ENCODE results near the gene TREH.

TREH gene

DNA sequence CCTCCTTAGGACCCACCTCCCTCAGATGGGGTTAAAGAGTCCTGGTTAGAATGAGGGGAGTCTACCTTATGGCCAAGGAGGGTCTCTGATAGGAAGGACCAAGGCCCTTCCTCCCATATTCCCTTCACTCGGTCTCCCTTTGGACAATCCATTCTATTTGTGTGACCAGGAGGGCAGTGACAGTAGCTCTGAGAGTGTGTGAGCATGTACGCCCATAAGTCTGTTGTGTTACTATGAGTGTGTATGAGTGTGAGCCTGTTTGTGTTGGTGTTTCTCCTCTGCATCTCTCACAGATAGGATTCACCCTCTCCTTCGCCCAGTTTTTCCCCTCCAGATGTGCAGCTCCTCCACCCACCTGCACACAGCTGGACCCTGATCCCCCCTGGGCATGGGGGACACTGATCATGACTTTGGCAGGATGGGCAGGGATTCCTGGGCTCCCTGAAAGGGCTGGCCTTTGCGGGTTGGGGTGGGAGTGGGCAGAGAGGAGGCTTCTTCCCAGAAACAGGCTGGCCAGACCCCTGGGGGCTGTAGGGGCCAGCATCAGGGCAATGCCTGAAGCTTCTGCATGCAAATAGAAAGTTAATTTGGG lies 57.6 kb downstream of the TREH start:
- peak overlapping the region; percentile 81 for H3K4me3 ChIP-seq (ENCODE audit: low read length)
- H3K27me3 ChIP-seq (ENCODE audit: insufficient read depth, low read length), result no peaks in the 10 kb centered on the region
- H3K36me3 ChIP-seq (ENCODE audit: insufficient read depth, low read depth, low read length), result peaks cover 18% of the 10 kb centered on the region
- peaks cover 20% of the 10 kb centered on the region for H3K4me1 ChIP-seq (ENCODE audit: insufficient read depth, low read length)
- H3K27ac ChIP-seq (ENCODE audit: low read length), result peak overlapping the region; percentile 52
- H3K9me3 ChIP-seq (ENCODE audit: insufficient read depth, low read depth, low read length), result no peaks in the 10 kb centered on the region
- peak overlapping the region; percentile 78; the same call in 1 of the 2 replicates for H3K9ac ChIP-seq (ENCODE audit: low read depth, low read length)

DNA sequence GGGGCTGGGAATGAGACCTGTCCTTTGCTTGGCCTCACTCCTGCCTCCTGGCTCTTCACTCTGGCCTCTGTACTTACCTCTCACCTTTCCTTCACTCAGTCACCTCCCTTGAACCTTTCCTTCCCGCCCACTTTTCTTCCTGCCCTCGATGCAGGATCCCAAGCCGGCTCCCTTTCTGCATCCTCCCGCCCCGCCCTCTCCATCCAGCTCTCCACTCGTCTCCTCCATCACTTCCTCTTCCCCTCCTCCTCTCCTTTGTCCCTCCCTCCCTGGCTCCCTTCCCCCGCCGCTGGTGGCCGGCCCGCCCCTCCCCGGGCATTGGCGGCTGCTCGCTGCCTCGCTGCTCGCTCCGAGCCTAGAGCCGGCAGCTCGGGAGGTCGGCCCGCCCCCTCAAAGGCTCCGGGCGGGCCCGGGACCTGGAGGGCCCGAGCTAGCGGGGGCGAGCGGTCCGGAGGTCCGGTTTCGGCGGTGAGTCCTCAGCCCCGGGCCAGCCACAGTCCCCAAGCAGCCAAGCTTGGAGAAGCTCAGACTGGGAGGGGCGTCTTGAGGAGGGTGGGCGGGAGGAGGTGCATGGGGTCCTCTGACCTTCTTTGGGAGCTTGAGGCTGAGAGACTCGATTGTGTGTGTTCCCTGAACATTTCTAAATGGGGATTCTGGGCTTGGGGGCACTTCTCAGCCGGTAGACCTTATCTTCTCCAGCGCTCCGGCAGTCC lies 58.2 kb downstream of the TREH start:
- Histone ChIP-seq H3K4me1 (ENCODE audit: insufficient read depth, low read length) (peaks cover 24% of the 10 kb centered on the region), H3K36me3 (ENCODE audit: insufficient read depth, low read depth, low read length) (peaks cover 15% of the 10 kb centered on the region), H3K9ac (ENCODE audit: low read depth, low read length) (peak overlapping the region; percentile 78; the same call in 1 of the 2 replicates), H3K9me3 (ENCODE audit: insufficient read depth, low read depth, low read length) (no peaks in the 10 kb centered on the region), H3K4me3 (ENCODE audit: low read length) (peak overlapping the region; percentile 81), H3K27me3 (ENCODE audit: insufficient read depth, low read length) (no peaks in the 10 kb centered on the region), H3K27ac (ENCODE audit: low read length) (peak overlapping the region; percentile 52)

DNA sequence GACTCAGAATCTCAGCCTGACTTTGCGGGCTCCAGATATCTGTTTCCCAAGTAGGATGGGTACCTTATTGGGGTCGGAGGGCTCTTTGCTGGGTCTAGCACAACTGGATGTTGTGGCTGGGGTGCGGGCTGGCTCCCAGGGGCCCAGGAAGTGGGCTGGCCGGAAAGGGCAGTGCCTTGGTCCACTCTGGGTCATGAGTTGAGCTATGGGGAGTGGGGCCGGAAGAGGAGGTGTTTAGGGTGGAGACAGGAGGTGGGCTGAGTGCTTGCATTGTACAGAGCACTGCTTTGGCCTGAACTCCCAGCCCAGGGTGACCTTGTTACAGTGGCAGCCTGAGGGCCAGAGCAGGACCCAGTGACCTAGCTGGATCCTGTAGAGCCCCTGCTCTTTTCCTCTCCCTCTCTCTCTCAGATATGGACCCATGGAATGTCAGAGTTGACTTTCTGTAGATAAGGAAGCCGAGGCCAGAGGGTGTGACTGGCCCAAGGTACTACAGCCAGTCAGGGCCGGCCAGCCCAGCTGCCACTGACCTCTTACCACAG lies 58.9 kb downstream of the TREH start:
- peaks cover 30% of the 10 kb centered on the region for H3K4me1 ChIP-seq (ENCODE audit: insufficient read depth, low read length)
- peaks cover 11% of the 10 kb centered on the region for H3K36me3 ChIP-seq (ENCODE audit: insufficient read depth, low read depth, low read length)
- H3K27me3 ChIP-seq (ENCODE audit: insufficient read depth, low read length), result no peaks in the 10 kb centered on the region
- peak overlapping the region; percentile 78; the same call in 1 of the 2 replicates for H3K9ac ChIP-seq (ENCODE audit: low read depth, low read length)
- peak overlapping the region; percentile 52 for H3K27ac ChIP-seq (ENCODE audit: low read length)
- no peaks in the 10 kb centered on the region for H3K9me3 ChIP-seq (ENCODE audit: insufficient read depth, low read depth, low read length)
- H3K4me3 ChIP-seq (ENCODE audit: low read length), result peak overlapping the region; percentile 81

DNA sequence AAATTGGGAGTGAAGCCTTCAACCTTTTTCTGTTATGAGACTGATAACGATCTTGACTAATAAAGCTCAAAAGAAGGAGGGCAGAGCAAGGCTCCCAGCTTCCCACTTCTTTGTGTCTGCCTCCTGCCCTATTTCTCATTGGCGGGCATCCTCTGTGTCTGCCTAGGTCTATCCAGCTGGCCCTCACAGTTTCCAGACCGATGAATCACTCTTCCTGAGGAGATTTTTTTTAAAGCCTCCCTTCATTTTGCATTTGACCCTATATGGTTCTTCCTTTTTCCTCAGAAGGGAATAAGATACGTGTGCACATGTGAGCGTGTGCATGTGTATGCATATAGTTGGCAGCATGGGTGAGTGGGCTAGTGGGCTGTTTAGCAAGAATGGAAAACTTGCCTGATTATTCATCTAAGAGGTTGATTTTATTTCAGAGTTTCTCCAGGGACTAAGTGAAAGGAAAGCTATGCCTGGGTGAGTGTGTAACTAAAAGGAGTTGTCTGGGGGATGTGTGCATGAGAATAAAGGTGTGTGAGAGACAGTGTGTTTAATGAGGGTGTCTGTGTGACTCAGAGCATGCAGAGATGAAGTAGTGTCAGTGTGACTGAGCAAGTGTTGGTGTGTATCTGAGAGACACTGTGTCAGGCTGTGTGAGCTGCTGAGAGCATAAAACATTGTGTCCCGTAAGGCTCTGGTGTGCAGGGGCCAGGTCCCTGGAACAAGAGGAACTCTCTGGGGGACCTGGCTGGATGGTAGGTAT lies 59.8 kb downstream of the TREH start:
- Histone ChIP-seq H3K4me3 (ENCODE audit: low read length) (no peak overlapping the region), H3K9ac (ENCODE audit: low read depth, low read length) (no peak overlapping the region), H3K27ac (ENCODE audit: low read length) (no peak overlapping the region), H3K27me3 (ENCODE audit: insufficient read depth, low read length) (no peaks in the 10 kb centered on the region), H3K4me1 (ENCODE audit: insufficient read depth, low read length) (peaks cover 34% of the 10 kb centered on the region), H3K9me3 (ENCODE audit: insufficient read depth, low read depth, low read length) (no peaks in the 10 kb centered on the region), H3K36me3 (ENCODE audit: insufficient read depth, low read depth, low read length) (peaks cover 1% of the 10 kb centered on the region; the same call in 1 of the 2 replicates)

DNA sequence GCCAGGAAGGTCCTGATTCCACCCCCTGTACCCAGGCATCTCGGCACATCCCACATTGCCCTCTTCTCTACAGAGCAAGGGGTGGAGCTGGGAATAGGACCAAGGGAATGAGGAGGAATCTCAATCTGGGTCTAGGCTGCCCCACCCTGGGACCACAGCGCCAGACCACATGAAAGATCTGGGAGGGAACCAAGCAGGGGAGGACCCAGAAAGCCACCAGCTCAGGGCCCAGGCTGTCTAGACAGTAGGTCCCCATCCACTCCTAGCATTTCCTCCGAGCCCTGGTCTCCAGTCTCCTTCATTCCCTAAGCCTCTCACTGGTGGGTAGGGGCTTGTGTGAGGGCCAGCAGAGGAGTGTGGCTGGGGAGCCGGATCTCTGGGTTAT lies 60.5 kb downstream of the TREH start:
- no peaks in the 10 kb centered on the region for H3K9me3 ChIP-seq (ENCODE audit: insufficient read depth, low read depth, low read length)
- H3K27me3 ChIP-seq (ENCODE audit: insufficient read depth, low read length), result 0 out of 2 replicates have a peak, but pooled peaks cover 1% of the 10 kb centered on the region
- no peaks in the 10 kb centered on the region for H3K36me3 ChIP-seq (ENCODE audit: insufficient read depth, low read depth, low read length)
- no peak overlapping the region for H3K9ac ChIP-seq (ENCODE audit: low read depth, low read length)
- peaks cover 38% of the 10 kb centered on the region for H3K4me1 ChIP-seq (ENCODE audit: insufficient read depth, low read length)
- H3K27ac ChIP-seq (ENCODE audit: low read length), result no peak overlapping the region
- H3K4me3 ChIP-seq (ENCODE audit: low read length), result no peak overlapping the region

DNA sequence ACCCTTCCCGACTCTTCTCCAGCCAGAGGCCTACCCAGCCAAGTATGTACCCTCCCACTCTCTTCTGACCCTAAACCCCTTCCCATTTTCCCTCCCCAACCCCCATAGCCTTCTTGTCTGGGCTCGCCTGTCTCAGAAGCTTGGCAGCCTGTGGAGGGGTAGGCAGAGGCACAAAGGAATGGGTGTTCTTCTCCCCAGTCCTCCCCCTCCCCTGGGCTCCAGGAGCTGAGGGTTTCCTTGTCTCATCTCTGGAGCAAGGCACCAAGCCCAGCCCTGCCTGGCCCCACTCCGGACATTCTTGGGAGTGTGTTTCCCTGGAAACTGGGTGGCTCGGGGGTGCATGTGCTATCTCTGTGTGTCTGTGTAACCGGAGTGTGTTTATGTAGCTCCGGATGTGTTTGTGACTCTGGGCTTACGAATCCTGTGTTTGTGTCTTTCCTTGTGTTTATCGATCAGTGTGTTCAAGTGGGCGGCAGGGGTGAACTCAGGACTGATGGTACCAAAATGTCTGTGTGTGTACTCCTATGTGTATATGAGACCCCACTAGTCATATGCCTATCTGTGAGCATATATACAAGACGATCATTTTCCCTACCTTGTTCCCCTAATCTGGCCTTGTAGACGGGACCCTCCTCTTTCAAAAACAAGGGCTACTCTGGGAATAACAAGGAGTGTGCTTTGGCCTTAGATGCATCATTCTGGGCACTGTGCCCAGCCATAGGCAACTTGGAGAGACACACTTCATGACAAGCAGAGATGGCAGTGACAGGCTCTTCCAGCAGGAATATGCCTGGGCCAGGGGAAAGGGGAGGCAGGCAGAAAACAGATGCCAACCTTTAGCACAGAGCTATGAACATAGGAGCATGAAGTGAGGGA lies 61.1 kb downstream of the TREH start:
- Histone ChIP-seq H3K4me1 (ENCODE audit: insufficient read depth, low read length) (peaks cover 38% of the 10 kb centered on the region), H3K9me3 (ENCODE audit: insufficient read depth, low read depth, low read length) (no peaks in the 10 kb centered on the region), H3K36me3 (ENCODE audit: insufficient read depth, low read depth, low read length) (no peaks in the 10 kb centered on the region), H3K4me3 (ENCODE audit: low read length) (no peak overlapping the region), H3K27me3 (ENCODE audit: insufficient read depth, low read length) (peaks cover 7% of the 10 kb centered on the region; the same call in 1 of the 2 replicates), H3K27ac (ENCODE audit: low read length) (no peak overlapping the region), H3K9ac (ENCODE audit: low read depth, low read length) (no peak overlapping the region)

DNA sequence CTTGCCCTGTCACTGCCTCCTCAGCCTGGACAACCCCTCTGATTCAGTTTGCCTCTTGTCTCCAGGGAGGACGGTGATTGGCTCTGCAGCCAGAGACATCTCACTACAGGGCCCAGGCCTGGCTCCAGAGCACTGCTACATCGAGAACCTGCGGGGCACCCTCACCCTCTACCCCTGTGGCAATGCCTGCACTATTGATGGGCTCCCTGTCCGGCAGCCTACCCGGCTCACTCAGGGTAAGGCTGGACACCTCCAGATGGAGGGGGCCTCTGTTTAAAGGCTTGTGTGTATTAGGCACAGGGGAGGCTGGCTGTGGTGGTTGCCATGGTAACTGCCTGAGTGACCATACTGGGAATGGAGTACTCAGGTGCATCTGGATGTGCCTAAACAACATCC lies 63.5 kb downstream of the TREH start:
- Histone ChIP-seq H3K36me3 (ENCODE audit: insufficient read depth, low read depth, low read length) (no peaks in the 10 kb centered on the region), H3K4me3 (ENCODE audit: low read length) (peak overlapping the region; percentile 17; the same call in 1 of the 2 replicates), H3K9me3 (ENCODE audit: insufficient read depth, low read depth, low read length) (no peaks in the 10 kb centered on the region), H3K4me1 (ENCODE audit: insufficient read depth, low read length) (peaks cover 43% of the 10 kb centered on the region), H3K27me3 (ENCODE audit: insufficient read depth, low read length) (peaks cover 21% of the 10 kb centered on the region), H3K9ac (ENCODE audit: low read depth, low read length) (peak overlapping the region; percentile 4; the same call in 1 of the 2 replicates), H3K27ac (ENCODE audit: low read length) (no peak overlapping the region)

DNA sequence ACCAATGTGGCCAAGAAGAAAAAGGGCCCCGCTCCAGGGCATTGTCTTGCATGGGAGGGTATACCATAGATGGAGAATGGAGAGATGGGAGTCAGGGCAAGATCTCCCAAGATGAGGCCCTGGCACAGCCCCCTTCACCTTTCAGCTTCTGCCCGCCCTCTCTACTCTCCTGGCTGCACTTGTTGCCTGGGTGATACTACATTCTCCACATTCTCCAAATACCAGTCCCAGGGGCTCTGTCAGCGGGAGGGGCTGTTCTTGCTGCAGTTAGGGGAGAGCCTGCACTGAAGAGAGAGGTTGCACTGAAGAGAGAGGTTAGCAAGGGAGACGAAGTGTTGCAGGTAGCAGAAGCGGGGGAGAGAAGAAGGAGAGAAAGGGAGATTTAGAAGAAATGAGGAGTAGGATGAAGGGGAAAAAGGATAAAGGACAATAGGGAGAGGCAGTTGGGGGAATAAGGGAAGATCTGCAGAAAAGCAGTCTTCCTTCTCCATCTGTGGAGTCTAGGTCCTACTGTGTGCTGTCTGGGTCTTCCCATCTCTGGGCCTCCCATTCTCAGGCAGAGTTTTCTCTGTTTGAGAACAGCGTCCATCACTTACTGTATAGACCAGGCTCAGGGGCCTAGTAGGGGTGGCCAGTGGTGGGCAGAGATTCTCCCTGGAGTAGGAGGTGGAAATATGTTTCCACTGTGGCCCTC lies 64.0 kb downstream of the TREH start:
- H3K9ac ChIP-seq (ENCODE audit: low read depth, low read length), result peak overlapping the region; percentile 4; the same call in 1 of the 2 replicates
- no peaks in the 10 kb centered on the region for H3K36me3 ChIP-seq (ENCODE audit: insufficient read depth, low read depth, low read length)
- no peak overlapping the region for H3K27ac ChIP-seq (ENCODE audit: low read length)
- H3K4me3 ChIP-seq (ENCODE audit: low read length), result peak overlapping the region; percentile 17; the same call in 1 of the 2 replicates
- no peaks in the 10 kb centered on the region for H3K9me3 ChIP-seq (ENCODE audit: insufficient read depth, low read depth, low read length)
- peaks cover 26% of the 10 kb centered on the region for H3K27me3 ChIP-seq (ENCODE audit: insufficient read depth, low read length)
- peaks cover 37% of the 10 kb centered on the region for H3K4me1 ChIP-seq (ENCODE audit: insufficient read depth, low read length)

DNA sequence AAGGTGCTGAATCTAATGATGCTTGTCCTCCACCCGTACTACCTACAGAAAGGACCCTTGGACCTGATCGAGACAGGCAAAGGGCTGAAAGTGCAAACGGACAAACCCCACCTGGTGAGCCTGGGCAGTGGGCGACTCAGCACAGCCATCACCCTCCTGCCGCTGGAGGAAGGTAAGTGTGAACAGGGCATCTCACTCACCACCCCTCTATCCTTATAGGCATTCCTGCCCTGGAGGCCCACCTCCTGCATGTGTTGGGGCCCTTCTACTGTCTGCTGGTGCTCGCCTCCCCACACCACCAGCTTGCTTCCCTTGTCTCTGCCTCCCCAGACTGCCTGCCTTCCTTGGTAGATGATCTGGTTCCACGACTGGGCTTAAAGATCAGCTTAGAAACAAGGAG lies 64.9 kb downstream of the TREH start:
- H3K4me1 ChIP-seq (ENCODE audit: insufficient read depth, low read length), result peaks cover 37% of the 10 kb centered on the region
- no peak overlapping the region for H3K9ac ChIP-seq (ENCODE audit: low read depth, low read length)
- H3K27ac ChIP-seq (ENCODE audit: low read length), result no peak overlapping the region
- no peaks in the 10 kb centered on the region for H3K36me3 ChIP-seq (ENCODE audit: insufficient read depth, low read depth, low read length)
- no peak overlapping the region for H3K4me3 ChIP-seq (ENCODE audit: low read length)
- H3K27me3 ChIP-seq (ENCODE audit: insufficient read depth, low read length), result peaks cover 35% of the 10 kb centered on the region
- H3K9me3 ChIP-seq (ENCODE audit: insufficient read depth, low read depth, low read length), result no peaks in the 10 kb centered on the region

DNA sequence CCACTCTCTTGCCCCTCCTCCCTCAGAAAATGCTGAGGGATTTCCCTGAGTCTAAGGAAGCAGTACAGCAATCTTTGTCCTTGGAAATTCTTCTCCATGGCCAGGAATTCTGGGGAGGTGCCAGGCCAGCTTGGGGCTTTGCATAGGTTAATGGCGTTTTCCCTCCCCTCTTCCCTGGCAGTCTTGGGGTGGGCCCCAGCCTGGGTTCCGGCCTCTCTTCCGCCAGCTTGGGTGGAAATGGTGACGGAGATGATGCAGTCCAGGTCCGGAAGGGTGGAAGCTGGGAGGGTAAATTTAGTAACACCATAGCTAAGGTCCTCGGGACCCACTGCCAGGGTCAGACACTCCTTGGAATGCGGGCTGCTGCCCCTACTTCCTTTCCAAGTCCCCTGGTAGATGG lies 67.1 kb downstream of the TREH start:
- Histone ChIP-seq H3K9ac (ENCODE audit: low read depth, low read length) (peak overlapping the region; percentile 5; the same call in 1 of the 2 replicates), H3K9me3 (ENCODE audit: insufficient read depth, low read depth, low read length) (peaks cover 9% of the 10 kb centered on the region; the same call in 1 of the 2 replicates), H3K4me1 (ENCODE audit: insufficient read depth, low read length) (peaks cover 33% of the 10 kb centered on the region), H3K36me3 (ENCODE audit: insufficient read depth, low read depth, low read length) (no peaks in the 10 kb centered on the region), H3K4me3 (ENCODE audit: low read length) (no peak overlapping the region), H3K27ac (ENCODE audit: low read length) (no peak overlapping the region), H3K27me3 (ENCODE audit: insufficient read depth, low read length) (peaks cover 57% of the 10 kb centered on the region)
